HG03060 (cell line): Measurements from ENCODE around the gene MYMX.
"Not testable (repeated sequence)": the region's sequence is repeated elsewhere in the genome, so short reads cannot be mapped to it uniquely, and the experiment has no call there.

Experiments
- ATAC-seq: cut with Tn5 transposase; IDR thresholded peaks from one replicate; pipeline ENCODE4 v1.9.1; 2021; ENCODE audit warnings: low read depth, moderate number of reproducible peaks; ENCODE audit not compliant: unreplicated experiment

Gene MYMX

DNA sequence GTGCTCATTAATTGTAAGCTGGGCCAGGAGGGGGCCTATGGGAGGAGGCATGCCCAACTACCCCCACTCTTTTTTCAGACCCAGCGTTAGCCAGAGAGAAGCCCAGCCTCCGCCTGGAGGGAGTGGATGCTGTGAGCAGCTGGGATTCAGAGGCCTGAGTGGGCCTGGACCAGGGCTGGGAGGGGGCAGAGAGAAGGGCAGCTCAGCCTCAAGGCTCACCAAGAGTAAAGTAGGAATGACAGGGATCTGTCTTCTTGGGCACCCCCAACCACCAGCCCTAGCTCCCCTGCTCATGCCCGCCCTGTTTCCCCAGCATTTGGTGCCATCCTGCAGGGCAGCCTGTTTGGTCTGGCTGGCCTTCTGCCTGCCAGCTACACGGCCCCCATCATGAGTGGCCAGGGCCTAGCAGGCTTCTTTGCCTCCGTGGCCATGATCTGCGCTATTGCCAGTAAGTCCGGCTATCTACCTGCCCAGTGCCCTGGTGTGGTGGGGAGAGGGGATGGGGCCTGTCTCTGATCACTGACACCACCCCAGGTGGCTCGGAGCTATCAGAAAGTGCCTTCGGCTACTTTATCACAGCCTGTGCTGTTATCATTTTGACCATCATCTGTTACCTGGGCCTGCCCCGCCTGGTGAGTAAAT lies 13.4 kb downstream of the MYMX start:
- ATAC-seq = no peak

DNA sequence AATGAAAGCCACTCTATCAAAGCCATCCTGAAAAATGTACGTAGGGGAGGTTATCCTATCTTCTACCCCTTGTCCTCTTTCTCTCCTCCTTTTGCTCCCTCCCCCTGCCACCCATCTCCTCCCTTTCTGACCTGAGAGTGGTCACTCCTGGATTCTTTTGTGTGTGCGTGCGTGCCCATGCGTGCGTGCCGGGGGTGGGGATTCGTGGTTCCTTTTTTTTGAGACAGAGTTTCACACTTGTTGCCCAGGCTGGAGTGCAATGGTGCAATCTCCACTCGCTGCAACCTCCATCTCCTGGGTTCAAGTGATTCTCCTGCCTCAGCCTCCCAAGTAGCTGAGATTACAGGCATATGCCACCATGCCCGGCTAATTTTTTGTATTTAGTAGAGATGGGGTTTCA lies 14.7 kb downstream of the MYMX start:
- ATAC-seq = not testable (repeated sequence)

DNA sequence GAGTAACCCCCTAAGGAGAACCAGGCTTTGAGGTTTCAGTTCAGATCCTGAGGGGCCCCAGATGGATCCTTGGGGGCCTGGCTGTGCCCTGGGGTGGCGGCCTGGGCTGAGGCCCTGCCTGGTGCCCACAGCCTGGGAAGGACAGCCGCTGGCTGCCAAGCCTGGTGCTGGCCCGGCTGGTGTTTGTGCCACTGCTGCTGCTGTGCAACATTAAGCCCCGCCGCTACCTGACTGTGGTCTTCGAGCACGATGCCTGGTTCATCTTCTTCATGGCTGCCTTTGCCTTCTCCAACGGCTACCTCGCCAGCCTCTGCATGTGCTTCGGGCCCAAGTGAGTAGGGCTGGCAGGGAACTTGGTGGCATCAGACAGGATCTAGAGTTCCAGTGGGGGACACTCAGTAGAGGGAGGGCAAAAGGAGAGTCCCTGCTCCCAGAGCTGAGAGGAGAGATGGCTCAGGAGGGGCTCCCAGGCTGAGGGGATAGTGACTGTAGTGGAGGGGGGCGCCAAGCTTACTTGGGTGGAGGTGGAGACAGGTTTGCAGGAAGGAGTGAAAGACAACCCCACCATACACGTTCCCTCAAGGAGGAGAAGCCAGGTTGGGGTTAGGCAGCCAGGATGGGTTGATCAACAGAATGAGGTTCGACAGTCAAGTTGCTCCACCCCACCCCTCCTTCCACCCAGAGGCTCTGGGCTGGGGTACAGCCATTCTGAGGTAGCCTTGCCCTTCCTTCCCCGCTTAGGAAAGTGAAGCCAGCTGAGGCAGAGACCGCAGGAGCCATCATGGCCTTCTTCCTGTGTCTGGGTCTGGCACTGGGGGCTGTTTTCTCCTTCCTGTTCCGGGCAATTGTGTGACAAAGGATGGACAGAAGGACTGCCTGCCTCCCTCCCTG lies 16.2 kb downstream of the MYMX start:
- no peak for ATAC-seq

DNA sequence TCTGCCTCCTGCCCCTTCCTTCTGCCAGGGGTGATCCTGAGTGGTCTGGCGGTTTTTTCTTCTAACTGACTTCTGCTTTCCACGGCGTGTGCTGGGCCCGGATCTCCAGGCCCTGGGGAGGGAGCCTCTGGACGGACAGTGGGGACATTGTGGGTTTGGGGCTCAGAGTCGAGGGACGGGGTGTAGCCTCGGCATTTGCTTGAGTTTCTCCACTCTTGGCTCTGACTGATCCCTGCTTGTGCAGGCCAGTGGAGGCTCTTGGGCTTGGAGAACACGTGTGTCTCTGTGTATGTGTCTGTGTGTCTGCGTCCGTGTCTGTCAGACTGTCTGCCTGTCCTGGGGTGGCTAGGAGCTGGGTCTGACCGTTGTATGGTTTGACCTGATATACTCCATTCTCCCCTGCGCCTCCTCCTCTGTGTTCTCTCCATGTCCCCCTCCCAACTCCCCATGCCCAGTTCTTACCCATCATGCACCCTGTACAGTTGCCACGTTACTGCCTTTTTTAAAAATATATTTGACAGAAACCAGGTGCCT lies 16.9 kb downstream of the MYMX start:
- ATAC-seq = no peak

DNA sequence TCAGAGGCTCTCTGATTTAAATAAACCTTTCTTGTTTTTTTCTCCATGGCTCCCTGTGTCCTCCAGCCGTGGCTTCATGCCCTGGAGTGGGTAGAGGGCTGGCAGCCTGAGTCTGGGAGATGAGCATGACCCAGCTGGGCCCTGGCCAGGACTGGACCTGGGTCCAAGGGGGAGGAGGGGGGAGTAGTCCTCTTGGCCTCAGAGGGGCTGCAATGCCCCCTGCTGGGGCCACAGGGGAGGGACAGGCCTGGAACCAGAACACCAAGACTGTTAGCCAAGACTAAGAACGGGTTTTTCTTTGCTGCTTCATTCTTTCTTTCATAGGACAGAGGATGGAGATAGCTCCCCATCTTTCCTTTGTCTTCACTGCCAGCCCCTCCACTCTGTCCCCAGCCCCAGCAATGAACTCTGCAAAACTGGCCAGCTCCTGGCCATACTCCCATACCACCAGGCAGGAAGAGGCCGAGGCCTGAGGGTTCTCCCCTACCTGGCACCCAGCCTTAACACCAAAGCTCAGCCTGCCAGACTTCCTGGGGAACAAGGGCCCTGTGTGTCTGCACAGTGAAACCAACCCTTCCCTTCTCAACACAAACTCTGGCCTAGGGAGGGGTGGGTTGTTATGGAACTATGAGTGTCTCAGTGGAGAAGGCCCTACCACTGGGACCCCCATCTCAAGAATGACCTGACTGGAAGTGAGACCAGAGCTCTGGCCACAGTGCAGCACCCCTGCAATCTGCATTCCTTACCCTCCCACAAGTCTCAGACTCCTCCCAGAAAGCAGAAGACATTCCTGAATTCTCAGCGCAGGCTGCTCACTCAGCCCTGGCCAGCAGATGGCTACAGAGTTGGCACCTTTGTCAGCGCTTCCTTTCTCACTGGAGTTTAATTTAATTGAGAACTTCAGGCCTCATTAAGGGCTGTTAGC lies 17.6 kb downstream of the MYMX start:
- no peak for ATAC-seq

DNA sequence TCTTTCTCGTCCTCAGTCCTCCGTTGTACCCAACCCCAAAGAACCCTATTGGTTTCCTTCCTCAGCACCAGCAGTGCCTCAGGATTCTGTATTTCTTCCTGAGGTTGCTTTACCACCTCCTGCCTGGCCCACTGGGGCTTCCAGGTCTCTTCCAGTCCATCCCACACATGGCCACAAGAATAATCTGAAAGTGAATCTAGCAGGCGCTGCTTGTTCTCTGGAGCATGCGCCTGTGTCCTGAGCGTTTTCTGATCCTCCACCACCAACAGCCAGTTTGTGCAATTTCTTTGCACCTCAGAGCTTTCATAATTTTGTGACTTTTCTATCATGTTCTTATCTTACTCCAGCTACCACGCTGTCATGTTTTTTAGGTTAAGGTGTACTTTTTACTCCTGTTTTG lies 18.5 kb downstream of the MYMX start:
- no peak for ATAC-seq

DNA sequence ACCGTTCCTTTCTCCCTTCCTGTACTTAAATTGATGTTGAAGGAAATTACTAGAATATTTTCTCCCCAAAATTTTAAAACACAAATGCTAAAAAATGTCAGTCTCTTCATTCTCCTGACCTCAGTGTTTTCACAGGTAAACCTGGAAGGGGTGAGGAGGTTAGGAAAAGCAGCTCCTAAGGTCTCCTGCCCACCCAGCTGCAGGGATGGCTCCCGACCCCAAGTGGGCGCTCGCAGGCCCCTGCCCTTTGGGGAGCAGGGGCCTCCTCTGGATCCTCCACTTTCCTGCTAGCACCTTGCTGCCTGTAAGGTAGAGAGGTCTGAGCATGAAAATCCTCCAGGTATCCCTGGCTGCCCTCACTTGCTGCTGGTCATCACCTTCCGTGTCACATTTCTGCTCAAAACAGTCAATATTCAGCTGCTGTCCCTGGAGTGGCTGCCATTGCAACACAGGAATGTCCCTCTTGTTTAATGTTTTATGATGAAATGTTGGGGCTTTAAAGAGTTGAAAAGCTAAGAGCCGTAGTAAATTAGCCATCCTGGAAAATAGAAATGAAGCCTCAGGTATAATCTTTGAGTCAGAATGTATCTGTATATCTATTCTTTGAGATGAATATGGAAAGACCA lies 19.3 kb downstream of the MYMX start:
- ATAC-seq = no peak

DNA sequence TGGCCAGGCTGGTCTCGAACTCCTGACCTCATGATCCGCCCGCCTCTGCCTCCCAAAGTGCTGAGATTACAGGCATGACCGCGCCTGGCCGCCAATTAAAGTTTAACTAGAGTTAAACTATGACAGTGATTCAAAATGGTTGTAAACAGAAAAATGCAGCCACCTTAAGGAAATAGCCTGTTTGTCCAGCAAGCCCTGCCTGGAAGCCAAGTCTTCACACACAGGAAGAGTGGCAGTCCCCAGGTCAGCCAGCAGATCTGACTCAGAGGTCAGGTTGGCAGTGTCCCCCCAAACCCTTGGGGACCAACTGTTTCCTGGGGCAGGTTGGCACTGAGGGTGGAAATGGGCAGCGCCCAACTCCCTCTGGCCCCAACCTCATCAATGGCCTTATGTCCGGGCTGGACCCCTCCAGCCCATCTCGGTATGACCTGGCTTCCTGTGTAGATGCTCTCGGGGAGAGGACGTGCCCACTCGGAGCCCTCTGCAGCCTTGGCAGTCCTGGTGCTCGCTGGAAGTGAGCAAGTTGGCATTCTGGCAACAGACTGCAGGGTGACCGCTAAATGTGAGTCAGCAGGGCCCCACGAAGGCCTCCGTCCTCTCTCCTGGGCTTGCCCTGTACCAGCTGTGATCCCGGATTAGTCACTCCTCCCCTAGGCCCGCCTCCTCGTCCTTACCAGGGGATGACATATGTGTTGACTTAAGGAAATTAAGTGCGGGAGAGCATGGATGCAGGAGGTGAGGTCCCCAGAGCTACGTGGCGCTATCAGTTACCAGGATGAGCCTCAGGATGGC lies 20.5 kb downstream of the MYMX start:
- peak; percentile 44 for ATAC-seq

DNA sequence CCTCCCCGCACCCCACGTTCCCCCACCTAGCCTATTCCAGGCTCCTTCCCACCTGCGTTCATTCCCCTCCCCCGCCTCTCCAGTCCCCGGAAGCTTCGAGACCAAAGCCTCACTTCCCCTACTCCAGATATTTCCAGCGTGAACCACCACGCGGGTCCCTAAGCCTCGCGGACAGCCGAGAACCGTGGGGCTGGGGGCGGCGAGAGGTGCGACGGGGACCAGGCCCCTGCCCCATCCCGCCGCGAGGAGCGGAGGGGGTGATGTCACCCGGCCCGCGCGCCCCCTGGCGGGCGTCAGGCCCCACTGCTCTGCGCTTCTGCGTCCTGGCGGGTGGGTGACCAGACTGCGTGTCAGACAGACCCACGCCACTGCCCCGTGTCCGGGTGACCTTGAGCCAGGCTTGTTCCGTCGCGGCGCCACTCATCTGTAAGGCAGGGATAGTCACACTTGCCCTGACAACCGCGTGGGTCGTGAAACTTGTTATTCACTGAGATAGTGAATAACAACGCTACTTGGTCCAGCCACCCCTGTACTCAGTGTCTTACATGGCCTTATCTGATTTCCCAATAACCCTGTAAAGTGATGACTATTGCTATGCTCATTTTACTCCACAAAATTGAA lies 21.2 kb downstream of the MYMX start:
- peak; percentile 39 for ATAC-seq

DNA sequence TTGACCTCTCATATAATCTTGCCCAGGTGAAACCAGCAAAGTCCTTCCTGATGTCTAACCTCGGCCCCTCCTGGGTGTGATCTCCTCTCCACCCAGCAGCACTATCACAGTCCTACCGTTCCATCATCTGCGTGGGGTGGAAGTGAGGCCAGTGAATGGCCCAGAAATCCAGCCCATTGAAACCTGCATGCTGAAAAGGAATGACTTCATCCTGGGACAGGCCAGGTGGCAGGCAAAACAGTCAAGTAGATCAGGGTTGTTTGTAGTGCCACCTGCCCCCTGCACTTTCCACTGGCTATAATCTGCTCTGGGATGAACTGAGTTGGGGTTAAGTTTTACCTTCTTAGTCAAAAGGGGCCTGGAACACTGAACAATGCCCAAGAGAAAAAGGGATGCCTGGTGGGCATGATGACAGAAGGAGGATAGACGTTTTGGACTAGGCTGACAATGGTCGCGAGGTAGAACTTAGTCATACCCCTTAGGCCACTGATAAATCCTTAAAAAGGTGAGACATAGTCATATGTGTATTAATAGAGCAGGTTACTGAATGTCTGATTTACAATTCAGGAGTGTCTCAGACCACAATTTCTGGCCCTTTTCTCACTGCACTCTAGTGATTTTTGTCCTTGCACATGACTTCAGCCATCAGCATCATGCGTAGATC lies 22.1 kb downstream of the MYMX start:
- no peak for ATAC-seq

DNA sequence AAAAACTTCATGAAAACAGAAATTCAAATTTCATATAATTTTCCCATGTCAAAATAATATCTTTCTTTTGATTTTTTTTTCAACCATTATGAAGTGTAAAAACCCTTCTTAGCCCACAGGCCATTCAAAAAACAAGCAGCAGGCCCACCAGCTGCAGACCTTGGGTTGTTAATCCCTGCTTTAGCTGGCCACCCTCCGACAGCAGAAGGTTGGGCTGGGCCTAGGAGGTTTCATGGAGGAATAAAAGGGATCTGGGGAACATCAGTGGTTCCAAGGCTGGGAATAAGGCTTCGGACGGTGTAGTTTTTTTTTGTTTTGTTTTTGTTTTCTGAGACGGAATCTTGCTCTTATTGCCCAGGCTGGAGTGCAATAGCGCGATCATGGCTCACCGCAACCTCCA lies 26.6 kb downstream of the MYMX start:
- no peak for ATAC-seq

DNA sequence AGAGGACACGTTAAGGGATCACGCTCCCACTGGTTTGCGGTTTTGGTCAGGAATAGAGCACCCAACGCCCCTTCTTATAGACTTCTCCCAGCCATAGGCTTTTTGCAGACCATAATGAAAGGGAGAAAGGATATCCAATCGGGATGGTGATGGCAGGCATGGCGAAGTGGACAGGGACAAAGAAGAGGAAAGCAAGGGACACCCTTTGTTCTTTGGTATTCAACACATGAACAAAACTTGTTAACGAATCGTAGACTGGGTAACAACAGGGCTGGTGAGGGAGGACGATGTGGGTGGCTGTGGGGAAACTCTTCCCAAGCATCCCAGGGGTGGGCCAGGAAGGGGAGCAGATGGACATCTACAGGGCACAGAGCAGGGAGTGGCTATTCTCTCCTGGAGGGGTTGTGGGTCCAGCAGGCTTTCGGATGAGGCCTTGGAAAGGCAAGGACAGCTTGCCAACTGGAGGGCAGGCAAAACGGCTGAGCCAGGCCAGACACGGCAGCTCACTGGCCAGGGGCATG lies 28.7 kb downstream of the MYMX start:
- no peak for ATAC-seq

DNA sequence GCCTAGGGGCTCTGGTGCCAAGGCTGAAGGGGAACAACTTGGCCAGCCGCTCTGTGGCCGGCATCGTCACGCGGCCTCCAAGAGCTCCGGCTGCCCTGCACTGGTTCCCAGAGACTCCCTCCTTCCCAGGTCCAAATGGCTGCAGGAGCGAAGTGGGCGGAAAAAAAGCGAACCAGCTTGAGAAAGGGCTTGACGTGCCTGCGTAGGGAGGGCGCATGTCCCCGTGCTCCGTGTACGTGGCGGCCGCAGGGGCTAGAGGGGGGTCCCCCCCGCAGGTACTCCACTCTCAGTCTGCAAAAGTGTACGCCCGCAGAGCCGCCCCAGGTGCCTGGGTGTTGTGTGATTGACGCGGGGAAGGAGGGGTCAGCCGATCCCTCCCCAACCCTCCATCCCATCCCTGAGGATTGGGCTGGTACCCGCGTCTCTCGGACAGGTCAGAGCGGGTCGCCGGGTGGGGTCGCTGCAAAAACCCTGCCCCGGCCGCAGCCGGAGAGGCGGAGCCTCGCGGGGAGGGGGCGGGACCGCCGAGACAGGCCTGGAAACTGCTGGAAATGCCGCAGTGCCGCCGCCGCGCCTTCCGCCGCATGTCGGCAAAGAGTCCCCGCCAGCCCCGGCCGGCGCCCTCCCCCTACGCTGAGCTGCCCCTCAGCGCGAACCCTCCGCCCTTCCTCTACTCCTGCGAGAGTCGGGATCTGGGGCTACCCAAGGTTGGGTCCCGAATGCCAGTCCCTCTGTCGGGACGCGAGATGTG lies 29.4 kb downstream of the MYMX start:
- ATAC-seq = peak; percentile 30

DNA sequence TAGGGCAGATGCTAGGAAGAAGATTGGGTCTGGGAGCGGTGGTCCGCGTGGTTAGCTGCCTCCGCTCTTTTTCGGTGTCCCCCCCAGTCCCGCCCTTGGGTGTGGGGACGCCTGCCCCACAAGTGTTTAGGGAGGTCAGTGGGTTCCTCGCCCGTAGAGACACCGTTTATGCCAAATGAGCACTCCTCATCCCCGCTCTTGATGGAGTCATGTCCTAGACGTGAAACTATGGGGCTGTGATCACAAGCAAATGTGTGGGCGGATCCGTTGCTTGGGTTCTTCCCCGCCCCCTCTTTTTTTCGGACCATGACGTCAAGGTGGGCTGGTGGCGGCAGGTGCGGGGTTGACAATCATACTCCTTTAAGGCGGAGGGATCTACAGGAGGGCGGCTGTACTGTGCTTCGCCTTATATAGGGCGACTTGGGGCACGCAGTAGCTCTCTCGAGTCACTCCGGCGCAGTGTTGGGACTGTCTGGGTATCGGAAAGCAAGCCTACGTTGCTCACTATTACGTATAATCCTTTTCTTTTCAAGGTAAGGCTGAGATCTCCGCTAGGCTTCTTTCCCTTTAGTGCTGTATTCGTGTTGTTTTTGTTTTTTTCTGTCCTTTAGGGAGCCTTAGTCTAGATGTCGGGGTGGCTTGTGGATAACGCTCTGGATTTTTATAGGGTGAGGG lies 30.1 kb downstream of the MYMX start, which contains the start of gene HSP90AB1:
Gene HSP90AB1 (plus strand): TSS at position 439 of the 675 bp plus-strand sequence. CDS start 1,529 bp downstream, outside the sequence.
- ATAC-seq = peak; percentile 60

DNA sequence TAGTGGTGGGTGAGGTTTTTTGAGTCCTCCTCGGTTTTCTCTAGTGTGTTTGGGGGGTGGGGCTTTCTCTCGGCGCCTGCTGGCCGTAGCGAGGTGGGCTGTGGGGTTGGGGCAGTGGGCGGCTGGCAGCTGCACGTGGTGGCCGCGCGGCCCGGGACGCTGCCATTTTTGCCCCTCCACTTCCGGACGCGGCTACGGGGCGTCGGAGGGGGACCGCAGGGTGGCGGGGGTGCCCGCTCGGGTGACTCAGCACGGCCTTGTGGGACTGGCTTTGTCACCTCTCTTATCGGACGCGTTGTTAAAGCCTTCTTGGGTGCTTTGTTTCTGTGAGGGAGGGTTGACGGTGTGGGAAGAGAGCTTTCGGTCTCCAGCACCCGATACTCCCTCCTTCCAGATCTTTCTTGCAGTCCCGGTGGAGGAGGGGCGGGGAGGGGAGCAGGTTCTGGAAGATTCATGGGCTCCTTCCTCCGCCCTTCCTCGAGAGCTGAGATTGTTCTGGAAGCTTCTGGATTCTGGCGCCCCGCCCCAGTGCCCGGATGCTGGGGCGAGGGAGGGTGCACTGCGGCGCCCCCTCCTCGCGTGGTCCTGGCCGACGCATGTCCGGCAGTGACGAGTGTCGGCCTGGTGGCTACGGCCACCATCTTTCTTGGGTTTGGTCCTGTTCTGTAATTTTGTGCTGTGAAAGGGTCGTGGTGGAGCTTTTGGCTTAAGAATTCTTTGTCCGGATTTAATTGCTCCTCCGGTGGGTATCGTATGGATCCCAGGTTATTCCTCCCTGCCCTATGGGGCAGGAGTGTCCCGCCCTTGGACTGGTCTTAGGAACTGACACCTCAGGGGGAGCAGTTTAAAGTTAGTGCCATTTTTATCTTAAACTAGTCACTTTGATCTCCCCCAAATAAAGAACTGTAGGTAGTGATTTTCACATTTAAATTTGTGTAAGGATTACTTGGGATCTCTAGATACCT lies 30.9 kb downstream of the MYMX start:
- no peak for ATAC-seq

DNA sequence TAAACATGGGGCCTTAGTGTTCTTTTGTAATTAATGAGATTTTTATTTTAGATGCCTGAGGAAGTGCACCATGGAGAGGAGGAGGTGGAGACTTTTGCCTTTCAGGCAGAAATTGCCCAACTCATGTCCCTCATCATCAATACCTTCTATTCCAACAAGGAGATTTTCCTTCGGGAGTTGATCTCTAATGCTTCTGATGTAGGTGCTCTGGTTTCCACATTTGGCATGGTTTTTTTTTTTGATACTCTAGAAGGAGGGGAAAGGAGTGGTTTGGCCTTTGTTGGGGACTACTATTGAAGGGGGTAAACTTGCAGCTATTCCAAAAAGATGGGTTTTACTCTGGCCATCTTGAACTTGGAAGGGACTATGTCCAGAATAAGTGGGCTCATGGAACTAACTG lies 31.9 kb downstream of the MYMX start:
- no peak for ATAC-seq
